GM18867 (cell line): ENCODE measurements around the gene HLF.

Experiments
- ATAC-seq: cut with Tn5 transposase; IDR thresholded peaks from one replicate; pipeline ENCODE4 v1.9.1; 2021; ENCODE audit warnings: mild to moderate bottlenecking, moderate library complexity; ENCODE audit not compliant: unreplicated experiment

The HLF gene

DNA sequence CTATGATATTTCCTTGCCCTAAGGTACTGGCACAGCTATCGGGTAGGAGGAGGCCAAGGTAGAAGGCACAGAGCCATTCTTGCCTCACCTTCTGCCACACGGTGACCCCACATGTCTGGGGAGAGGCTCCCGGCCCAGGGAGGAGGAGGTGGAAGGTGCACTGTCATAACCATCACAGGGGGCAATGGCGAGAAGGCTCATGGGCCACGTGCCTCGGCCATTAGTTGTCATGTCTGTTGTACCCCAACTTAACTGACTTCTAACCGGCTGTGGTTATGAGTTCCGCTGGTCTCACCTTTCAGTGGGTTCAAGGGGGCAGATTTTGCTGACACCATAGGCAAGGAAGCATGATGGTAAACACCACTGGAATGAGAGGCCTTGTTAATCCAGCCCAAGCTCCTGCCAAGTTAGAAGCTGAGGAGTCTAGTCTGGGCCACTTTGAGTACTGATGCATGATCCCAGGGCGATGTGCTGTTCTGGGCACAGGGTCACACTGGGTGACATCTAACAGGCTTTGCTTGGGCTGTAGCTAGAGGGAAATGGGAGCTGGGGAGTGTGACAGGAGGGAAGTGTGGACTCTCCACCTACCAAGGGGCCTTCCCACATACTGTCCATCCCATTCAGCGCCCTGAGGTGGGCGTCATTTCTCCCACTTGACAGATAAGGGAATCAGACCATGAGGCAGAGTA lies 39.6 kb downstream of the HLF start:
- no peak for ATAC-seq

DNA sequence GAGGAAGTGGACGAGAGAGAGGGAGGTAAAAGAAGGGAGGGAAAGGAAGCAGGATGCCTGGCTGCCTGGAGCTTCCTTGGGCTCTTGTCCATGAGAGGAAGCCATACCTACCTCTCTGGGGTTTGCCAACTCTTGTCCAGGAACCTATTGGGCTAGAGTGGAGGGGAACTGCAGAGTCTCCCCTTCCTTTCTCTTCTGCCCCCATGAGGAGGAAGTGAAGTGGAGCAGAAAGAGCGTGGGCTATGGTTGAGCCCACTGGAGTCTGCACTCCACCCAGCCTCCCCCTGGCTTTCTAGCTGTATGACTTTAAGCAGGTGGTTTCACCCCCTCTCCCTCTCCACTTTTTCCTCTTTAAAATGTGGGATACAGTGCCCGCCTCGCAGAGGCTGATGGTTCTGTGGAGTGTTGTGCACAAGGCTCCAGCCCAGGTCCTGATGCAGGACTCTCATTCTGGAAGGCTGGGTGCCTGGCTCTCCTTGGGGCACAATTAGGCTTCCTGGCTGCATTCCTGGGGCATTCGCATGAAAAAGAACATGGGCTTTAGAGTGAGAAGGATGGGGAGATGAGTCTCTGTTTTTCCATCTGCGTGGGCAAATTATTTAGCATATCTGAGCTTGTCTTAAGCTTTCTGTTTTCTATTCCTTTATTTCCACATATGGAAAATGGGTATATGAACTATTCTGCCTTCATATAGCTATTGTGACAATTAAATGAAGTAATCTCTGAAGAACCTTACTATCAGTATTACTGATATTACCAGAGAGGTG lies 40.7 kb downstream of the HLF start:
- ATAC-seq = no peak

DNA sequence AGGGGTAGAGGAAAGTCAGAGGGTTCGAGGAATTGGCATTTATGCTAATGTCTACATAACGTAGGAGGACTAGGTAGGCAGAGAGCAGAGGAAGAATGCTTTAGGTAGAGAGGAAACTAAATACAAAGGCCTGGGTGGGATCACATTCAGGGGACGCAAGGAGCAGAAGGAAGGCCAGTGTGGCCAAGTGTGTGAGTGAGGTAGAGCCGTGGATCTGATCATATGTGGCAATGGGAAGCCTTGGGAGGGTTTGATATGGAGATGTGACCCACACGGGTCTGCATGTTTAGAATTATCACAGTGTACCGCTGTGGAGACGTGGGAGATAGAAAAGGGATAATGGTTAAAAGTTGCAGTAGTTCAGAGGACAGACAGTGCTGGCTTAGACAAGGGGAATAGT lies 43.1 kb downstream of the HLF start:
- ATAC-seq = no peak

DNA sequence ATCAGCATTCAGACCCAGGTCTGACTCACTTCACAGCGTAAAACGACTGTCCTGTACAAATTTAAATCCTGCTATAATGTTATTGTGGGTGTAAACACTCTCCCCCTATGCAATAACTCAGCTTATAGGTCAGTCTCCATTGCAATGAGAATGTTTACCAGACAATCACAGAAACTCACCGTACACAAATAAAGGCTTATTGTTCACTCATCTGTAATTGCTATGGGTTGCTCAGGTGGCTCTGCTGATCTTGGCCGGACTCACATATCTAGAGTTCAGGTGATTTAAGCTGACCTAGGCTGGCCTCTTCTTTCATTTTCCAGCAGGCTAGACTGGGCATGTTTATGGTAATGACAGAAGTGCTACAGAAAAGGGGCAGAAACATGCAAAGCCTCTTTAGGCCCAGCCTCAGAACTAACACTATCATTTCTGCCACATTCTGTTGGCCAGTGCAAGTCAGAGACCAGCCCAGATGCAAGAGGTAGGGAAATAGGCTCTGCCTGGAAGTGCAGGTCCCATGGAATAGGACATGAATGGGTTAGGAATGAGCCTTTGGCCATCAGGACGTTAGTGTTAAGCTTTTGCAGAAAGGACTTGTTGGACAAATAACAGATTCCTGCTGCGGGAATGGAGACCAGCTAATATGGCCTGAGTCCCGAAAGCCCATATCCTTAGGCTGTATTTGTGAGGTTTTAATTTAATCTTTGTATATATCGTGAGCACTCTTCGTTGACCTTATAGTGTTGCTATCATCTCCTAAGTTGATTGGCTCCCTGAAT lies 44.0 kb downstream of the HLF start:
- no peak for ATAC-seq

DNA sequence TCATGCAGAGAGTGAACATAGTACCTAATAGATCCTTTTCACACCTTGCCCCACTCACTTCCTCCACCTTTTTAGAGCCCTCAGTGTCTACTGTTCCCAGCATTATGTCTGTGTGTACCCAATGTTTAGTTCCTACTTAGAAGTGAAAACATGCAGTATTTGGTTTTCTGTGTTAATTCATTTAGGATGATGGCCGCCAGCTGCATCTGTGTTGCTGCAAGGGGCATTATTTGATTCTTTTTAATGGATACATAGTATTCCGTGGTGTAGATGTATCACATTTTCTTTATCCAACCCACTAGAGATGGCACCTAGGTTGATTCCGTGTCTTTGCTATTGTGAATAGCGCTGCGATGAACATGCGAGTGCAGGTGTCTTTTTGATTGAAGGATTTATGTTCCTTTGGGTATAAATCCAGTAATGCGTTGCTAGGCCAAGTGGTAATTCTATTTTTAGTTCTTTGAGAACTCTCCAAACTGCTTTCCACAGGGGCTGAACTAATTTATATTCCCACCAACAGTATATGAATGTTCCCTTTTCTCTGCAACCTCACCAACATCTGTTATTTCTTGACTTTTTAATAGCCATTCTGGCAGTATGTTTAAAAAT lies 47.1 kb downstream of the HLF start:
- ATAC-seq = no peak

DNA sequence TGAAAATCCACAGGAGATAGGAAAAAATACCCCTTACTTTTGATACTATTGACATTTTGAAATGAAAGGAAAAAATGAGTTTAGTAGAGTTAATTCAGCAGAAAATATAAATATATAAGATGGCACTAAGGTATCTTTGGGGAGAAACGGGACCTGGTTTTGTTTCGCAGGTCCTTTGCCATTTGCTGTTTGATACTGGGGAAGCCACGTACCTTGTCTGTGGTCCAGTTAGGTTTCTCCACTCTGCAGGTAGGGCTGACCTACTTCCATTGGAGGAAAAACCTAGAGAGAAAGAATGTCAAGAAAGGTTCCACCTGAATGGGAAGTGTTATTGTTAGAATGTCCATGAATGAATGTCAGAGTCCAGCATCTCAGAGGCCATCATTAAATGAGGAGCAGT lies 48.1 kb downstream of the HLF start:
- ATAC-seq = no peak

DNA sequence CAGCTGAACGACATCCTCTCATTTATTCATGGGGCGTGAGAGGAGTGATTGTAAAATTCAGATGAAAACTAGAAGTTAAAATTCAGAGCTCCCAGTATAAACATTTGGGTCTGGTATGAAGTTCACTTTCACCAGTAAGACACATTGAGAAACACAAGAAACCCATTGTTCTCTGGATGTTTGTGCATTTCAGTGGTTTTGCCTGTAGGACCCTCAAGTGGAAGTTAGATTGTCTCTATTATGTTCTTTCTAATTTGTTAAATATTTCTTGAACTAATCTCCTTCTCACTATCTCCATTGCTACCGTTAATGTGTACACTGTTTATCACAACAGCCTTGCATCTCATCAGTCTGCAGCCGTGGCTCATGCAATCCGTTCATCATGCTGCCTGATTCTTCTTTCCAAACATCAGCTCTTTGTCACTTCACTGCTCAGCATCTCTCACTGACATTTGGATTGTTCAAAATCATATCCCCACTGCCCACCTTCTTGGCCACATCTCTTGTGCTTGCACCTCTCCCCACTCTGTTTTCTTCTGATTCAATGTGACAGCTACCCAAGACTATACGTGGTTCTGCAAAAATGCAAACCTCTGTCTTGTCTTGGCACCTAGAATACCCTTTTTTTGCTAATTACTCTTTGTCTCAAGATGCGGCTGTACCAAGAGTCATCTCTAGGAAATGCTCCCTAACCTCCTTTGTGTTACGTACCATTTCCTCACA lies 49.5 kb downstream of the HLF start:
- ATAC-seq = no peak

DNA sequence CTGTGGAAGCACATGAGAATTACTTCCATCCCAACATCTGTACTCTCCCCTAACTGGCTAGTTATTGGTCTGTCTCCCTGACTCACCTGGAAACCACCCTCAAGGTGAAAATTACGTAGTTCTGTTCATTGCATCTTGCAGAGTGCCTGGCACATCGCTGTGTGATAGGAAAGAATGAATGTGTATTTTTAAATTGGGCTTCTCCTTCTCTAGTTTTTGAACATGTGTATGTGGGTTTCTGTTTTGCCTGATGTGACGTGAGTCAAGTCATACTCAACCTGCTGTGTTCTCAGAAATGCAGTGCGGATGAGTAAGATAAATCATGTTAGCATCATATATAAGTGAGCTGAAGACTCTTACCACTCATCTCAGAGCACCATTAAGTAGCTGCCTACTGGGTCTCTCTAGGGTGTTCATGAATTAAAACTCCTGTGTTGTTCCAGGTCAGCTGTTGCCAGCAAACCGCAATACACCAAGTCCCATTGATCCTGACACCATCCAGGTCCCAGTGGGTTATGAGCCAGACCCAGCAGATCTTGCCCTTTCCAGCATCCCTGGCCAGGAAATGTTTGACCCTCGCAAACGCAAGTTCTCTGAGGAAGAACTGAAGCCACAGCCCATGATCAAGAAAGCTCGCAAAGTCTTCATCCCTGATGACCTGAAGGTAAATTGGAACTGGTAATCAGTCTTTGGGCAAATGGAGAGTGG lies 50.2 kb downstream of the HLF start:
- no peak for ATAC-seq

DNA sequence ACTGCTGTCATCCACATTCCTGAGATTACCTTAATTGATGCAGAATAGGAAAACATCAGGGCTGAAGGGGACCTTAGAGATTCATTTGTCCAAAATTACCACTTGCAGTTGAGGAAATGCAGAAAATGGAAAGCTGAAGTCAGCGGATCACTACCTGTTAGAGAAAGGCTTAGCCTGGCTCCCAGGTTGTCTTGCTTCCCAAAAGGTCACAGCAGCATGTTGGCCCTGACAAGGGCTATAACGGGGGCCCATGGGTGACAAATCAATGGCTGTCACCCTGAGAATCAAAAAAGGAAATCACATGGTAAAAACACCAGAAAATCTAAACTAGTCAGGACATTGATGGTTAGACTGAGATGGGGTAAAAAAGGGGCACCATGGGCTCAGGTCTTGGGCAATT lies 51.7 kb downstream of the HLF start:
- ATAC-seq = no peak

DNA sequence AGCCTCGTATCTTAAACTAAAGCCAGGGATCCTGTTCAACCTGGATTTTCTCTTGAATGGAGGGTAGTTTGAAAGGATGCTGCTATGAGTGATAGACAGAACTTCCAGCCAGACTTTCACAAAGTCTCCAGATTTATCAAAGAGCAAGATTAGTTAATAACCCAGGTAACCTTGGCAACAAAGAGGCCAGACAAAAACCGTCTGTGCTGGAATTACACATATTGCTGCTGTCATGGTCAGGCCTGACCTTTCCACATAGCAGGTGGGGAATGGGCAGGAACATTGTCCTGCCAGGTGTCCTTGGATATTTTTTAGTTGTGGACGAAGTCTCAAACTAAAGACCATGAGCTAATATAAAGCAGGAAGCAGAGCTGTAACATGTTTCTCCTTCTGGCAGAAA lies 52.5 kb downstream of the HLF start:
- ATAC-seq = no peak

DNA sequence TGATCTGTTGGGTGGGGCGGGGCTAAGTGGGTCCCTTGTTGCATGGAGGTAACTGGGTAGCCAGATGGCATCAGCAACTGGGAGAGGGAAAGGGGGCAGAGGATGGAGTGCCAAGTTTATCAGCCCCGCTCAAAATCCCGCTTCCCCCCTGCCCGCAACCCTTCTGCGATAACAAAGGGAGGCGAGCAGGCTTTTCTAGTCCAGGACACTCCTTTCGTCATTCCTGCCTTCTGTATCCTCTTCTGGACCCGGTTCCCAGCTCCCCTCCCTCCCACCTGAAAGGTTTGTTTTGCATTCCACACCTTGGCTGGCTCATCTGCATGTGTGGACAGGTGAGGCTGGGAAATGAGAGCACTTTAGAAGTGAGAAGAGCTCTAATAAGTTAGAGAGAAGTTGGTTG lies 53.3 kb downstream of the HLF start:
- no peak for ATAC-seq

DNA sequence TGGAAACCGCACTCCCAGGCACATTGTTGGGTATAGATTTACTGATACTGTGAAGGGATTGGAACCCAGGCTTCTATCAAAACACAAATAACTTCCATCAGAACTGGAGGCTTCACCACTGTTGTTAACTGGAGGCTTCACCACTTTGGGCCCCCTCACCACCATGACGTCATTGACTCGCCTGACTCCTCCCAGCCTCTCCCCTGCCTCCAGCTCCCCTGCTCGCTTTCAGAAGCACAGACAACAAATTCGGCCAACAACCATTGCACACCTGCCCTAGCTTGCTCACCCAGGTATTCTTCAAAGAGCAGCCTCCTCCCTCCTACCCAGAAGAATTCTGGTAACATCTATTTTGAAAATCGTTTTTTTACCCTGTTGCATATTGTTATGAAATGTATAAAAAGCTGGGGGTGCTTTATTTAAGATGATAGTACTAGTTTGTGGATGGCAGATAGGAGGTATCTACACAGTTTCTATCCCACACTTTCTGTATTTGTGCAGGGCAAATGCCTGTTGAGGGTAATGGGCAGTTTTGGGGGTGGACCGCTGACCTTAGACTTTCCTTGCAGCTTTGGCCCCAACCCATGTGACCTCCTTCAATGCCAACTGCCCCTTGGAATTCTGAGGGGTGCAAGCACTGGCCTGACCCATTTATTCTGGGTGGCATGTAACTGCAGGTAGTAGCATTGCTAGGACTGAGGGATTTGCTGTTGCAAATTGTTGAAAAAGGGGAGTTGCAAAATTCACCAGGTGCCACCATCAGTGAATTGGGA lies 54.1 kb downstream of the HLF start:
- ATAC-seq = no peak

DNA sequence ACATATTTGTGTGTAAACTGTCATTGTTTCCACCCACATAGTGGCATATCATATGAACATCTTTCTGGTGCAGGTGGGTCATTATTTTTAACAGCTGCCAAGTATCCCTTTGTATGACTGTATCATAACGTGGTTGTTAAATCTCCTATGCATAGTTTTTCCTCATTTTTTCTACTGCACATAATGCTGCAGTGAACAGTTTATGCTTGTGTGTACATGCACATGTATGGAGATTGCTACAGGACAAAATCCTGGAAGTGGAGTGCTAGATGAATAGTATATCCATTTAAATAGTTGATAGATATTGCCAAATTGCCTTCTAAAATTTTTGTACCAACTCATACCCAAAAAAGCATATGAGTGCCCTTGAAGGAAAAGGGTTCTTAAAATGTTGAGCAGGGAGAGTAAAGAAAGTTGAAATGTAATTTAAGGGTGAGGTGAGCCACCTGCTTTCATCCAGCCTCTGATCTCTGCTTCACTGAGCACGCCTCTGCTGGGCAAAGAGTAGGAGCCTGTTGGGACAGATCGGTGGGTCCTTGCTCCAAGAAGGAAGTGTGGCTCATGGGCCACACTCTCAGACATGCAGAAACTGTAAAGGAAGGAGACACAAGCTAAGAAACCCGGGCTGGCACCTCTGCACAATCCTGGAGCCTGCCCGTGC lies 55.3 kb downstream of the HLF start:
- ATAC-seq = no peak

DNA sequence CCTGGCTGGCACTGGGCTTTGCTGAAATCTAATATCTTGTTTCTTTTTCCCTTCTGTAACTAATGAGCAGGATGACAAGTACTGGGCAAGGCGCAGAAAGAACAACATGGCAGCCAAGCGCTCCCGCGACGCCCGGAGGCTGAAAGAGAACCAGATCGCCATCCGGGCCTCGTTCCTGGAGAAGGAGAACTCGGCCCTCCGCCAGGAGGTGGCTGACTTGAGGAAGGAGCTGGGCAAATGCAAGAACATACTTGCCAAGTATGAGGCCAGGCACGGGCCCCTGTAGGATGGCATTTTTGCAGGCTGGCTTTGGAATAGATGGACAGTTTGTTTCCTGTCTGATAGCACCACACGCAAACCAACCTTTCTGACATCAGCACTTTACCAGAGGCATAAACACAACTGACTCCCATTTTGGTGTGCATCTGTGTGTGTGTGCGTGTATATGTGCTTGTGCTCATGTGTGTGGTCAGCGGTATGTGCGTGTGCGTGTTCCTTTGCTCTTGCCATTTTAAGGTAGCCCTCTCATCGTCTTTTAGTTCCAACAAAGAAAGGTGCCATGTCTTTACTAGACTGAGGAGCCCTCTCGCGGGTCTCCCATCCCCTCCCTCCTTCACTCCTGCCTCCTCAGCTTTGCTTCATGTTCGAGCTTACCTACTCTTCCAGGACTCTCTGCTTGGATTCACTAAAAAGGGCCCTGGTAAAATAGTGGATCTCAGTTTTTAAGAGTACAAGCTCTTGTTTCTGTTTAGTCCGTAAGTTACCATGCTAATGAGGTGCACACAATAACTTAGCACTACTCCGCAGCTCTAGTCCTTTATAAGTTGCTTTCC lies 56.0 kb downstream of the HLF start:
- ATAC-seq = no peak

DNA sequence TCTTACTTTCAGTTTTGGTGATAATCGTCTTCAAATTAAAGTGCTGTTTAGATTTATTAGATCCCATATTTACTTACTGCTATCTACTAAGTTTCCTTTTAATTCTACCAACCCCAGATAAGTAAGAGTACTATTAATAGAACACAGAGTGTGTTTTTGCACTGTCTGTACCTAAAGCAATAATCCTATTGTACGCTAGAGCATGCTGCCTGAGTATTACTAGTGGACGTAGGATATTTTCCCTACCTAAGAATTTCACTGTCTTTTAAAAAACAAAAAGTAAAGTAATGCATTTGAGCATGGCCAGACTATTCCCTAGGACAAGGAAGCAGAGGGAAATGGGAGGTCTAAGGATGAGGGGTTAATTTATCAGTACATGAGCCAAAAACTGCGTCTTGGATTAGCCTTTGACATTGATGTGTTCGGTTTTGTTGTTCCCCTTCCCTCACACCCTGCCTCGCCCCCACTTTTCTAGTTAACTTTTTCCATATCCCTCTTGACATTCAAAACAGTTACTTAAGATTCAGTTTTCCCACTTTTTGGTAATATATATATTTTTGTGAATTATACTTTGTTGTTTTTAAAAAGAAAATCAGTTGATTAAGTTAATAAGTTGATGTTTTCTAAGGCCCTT lies 56.8 kb downstream of the HLF start:
- ATAC-seq = no peak

DNA sequence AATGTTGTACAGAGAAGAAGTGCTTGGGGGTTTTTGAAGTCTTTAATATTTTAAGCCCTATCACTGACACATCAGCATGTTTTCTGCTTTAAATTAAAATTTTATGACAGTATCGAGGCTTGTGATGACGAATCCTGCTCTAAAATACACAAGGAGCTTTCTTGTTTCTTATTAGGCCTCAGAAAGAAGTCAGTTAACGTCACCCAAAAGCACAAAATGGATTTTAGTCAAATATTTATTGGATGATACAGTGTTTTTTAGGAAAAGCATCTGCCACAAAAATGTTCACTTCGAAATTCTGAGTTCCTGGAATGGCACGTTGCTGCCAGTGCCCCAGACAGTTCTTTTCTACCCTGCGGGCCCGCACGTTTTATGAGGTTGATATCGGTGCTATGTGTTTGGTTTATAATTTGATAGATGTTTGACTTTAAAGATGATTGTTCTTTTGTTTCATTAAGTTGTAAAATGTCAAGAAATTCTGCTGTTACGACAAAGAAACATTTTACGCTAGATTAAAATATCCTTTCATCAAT lies 57.8 kb downstream of the HLF start:
- ATAC-seq = no peak

DNA sequence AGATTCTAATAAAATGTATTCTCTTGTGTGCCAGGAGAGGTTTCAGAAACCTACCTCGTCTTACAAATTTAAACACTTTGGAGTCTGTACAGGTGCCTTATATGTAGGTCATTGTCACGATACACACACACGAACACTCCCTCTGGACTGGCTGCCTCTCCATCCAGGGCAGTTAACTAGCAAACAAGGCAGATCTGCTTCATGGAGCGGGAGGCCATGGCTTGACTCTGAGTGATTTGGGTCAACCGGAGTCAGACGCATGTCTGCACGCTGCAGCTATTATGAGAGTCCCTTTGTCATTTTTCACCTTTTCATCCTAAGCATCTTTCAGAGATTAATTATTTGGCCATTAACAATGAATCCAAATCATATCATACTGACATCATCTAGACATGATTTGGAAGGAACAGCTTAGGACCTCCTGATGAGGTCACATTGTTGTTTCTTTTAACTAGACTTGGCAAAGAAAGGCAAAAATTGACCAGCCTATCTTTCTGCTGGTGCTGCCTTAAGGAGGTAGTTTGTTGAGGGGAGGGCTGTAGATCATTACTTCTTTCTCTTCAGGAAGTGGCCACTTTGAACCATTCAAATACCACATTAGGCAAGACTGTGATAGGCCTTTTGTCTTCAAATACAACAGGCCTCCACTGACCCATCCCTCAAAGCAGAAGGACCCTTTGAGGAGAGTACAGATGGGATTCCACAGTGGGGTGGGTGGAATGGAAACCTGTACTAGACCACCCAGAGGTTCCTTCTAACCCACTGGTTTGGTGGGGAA lies 58.9 kb downstream of the HLF start:
- ATAC-seq = no peak
